Natural killer cell (primary cell): ENCODE results near the gene SNX11. TPM values are rescaled to one million over a fixed set of nuclear protein-coding genes. Genes with fewer than 3 reads are reported as not detected.
A peak's percentile ranks its signal among the peaks of the same experiment; 100 is the strongest.

ENCODE experiments used
- ATAC-seq, 3 donors: fragments of 150-1000 bp in 2 of 3; fragments of 200-7000 bp in 1 of 3; cut with Tn5 transposase; 1 replicate in 1 of 3; 2 replicates in 2 of 3; pipeline ENCODE4 v1.10.0; 2021; ENCODE audit warnings: mild to moderate bottlenecking in 2 of 3, moderate library complexity in 2 of 3
- DNase-seq, 2 donors: peaks; one replicate each; pipeline versions ENCODE4 v3.0.0 to v3.0.0-alpha.2; 2013 to 2021; ENCODE audit warnings: mixed read lengths in 1 of 2
- H3K27ac ChIP-seq: one replicate; pipeline ENCODE4 v1.5.1; 2013; ENCODE audit warnings: mild to moderate bottlenecking, low read length
- H3K27me3 ChIP-seq: one replicate; pipeline ENCODE4 v1.6.1; 2013; ENCODE audit warnings: low read length; ENCODE audit not compliant: control insufficient read depth, insufficient read depth
- H3K36me3 ChIP-seq: one replicate; pipeline ENCODE4 v1.6.1; 2013; ENCODE audit warnings: low read length; ENCODE audit not compliant: control insufficient read depth, insufficient read depth
- H3K4me1 ChIP-seq: one replicate; pipeline ENCODE4 v1.6.1; 2013; ENCODE audit warnings: low read length; ENCODE audit not compliant: control insufficient read depth, insufficient read depth
- H3K4me3 ChIP-seq: one replicate; pipeline ENCODE4 v1.5.1; 2013; ENCODE audit warnings: low read length
- H3K9me3 ChIP-seq: one replicate; pipeline ENCODE4 v1.6.1; 2013; ENCODE audit warnings: low read length; ENCODE audit not compliant: control insufficient read depth, insufficient read depth
- H3K27ac Mint-ChIP-seq, 2 donors: one replicate each; pipeline ENCODE4 v1.8.0; 2022; ENCODE audit warnings: mild to moderate bottlenecking in 2 of 2, mixed read lengths in 2 of 2, moderate library complexity in 1 of 2
- H3K27me3 Mint-ChIP-seq, 2 donors: one replicate each; pipeline ENCODE4 v1.8.0; 2022; ENCODE audit warnings: low read depth in 2 of 2, mixed read lengths in 2 of 2
- H3K36me3 Mint-ChIP-seq: one replicate; pipeline ENCODE4 v1.8.0; 2022; ENCODE audit warnings: mixed read lengths
- H3K4me1 Mint-ChIP-seq, 2 donors: one replicate each; pipeline ENCODE4 v1.8.0; 2022; ENCODE audit warnings: mixed read lengths in 2 of 2
- H3K4me3 Mint-ChIP-seq: one replicate; pipeline ENCODE4 v1.8.0; 2022; ENCODE audit warnings: mild to moderate bottlenecking, moderate library complexity, mixed read lengths
- H3K9me3 Mint-ChIP-seq, 2 donors: one replicate each; pipeline ENCODE4 v1.8.0; 2022; ENCODE audit warnings: mixed read lengths in 2 of 2
- CTCF ChIP-seq: fragments of 200-600 bp; IDR thresholded peaks from one replicate; pipeline ENCODE4 v1.8.0; 2022; ENCODE audit warnings: antibody characterized with exemption
- WGBS: methylation state at CpG from one replicate; pipeline ENCODE4 v1.1.7; 2013; ENCODE audit warnings: missing lambda C conversion rate; ENCODE audit not compliant: insufficient coverage; 5-methylcytosine and 5-hydroxymethylcytosine counted together
- intact Hi-C: fragments of 100-400 bp; cut with micrococcal nuclease; formaldehyde crosslinking; loops from one replicate; pipeline ENCODE4 v1.14.2; 2022
- total RNA-seq, 4 donors: library from RNA; stranded (reverse); fragments of 120-200 nt in 1 of 4; gene quantifications; one replicate each; pipeline versions ENCODE4 v1.2.3 to v1.2.4, GENCODE V29; 2013 to 2022

Gene SNX11
- 10 to 100 TPM; 22.4 to 43.2 (median 33.2) TPM for total RNA-seq
- total RNA-seq (2013) = 23.1 TPM

GRCh38 chr17:48107137-48108055, at the start of gene SNX11:
Gene SNX11 (plus strand): TSS chr17:48107766. CDS start chr17:48112044, 4,278 bp downstream.
- Histone ChIP-seq H3K27me3 (no peaks in the 10 kb centered on the region), H3K36me3 (no peaks in the 10 kb centered on the region), H3K27ac (peak within 1 kb of the TSS; percentile 84), H3K9me3 (peaks cover 7% of the 10 kb centered on the region), H3K4me3 (peak within 1 kb of the TSS; percentile 78), H3K4me1 (peaks cover 52% of the 10 kb centered on the region)
- Mint-ChIP-seq H3K9me3 (no peaks in the 10 kb centered on the region), H3K36me3 (no peaks in the 10 kb centered on the region), H3K27ac (peak within 1 kb of the TSS; percentile 87 to 98), H3K4me1 (peaks cover 64 to 71% of the 10 kb centered on the region in 2 donors), H3K27me3 (no peaks in the 10 kb centered on the region), H3K4me3 (peak within 1 kb of the TSS; percentile 95)
- intact Hi-C loops = loop anchor here (10.0 kb wide), 1 partner anchor 163 kb away; the partner anchor contains the start of gene PNPO
- WGBS = under 1% methylated on average over 64 of the region's 64 CpGs
- no peak for TF ChIP-seq CTCF
- ATAC-seq = peak; percentile 87 to 95 (median 87)
- DNase-seq = peak; percentile 89 to 94

- no peak overlapping the region for H3K4me3 Mint-ChIP-seq
- H3K36me3 Mint-ChIP-seq = no peaks in the 10 kb centered on the region
- 97% methylated on average over 11 of the region's 11 CpGs for WGBS
- Histone ChIP-seq H3K27ac (no peak overlapping the region), H3K4me1 (peaks cover 11% of the 10 kb centered on the region), H3K36me3 (peaks cover 72% of the 10 kb centered on the region), H3K9me3 (no peaks in the 10 kb centered on the region), H3K27me3 (no peaks in the 10 kb centered on the region), H3K4me3 (no peak overlapping the region)
- ATAC-seq = no peak
- intact Hi-C loops = no loop called here
- TF ChIP-seq CTCF = no peak
- H3K4me1 Mint-ChIP-seq = peaks cover 15 to 32% of the 10 kb centered on the region in 2 donors
- no peak for DNase-seq
- H3K27me3 Mint-ChIP-seq = no peaks in the 10 kb centered on the region
- no peaks in the 10 kb centered on the region for H3K9me3 Mint-ChIP-seq
- peak overlapping the region in 1 of 2 donors; percentile 44 for H3K27ac Mint-ChIP-seq
Observed at GRCh38 chr17:48058393-48059124, 49.0 kb upstream of the SNX11 start.

GRCh38 chr17:48059125-48059668, 48.4 kb upstream of the SNX11 start:
- 99% methylated on average over 32 of the region's 32 CpGs for WGBS
- TF ChIP-seq CTCF = no peak
- DNase-seq = no peak
- no peak for ATAC-seq
- H3K4me3 Mint-ChIP-seq = no peak overlapping the region
- intact Hi-C loops = no loop called here
- Histone ChIP-seq H3K36me3 (peaks cover 69% of the 10 kb centered on the region), H3K4me1 (peaks cover 9% of the 10 kb centered on the region), H3K4me3 (no peak overlapping the region), H3K27ac (no peak overlapping the region), H3K9me3 (no peaks in the 10 kb centered on the region), H3K27me3 (no peaks in the 10 kb centered on the region)
- peaks cover 15 to 32% of the 10 kb centered on the region in 2 donors for H3K4me1 Mint-ChIP-seq
- H3K27ac Mint-ChIP-seq = peak overlapping the region in 1 of 2 donors; percentile 60
- H3K9me3 Mint-ChIP-seq = no peaks in the 10 kb centered on the region
- no peaks in the 10 kb centered on the region for H3K36me3 Mint-ChIP-seq
- H3K27me3 Mint-ChIP-seq = no peaks in the 10 kb centered on the region
